Activated naive CD4-positive, alpha-beta T cell treated with anti-CD3 and anti-CD28 coated beads, Interleukin-2, amount 50 U/mL, for 16 hours (primary cell): ENCODE results near the gene DNAJC1.

Experiments
- DNase-seq: peaks from one replicate; pipeline ENCODE4 v3.0.0-alpha.2; 2020

Gene DNAJC1

DNA sequence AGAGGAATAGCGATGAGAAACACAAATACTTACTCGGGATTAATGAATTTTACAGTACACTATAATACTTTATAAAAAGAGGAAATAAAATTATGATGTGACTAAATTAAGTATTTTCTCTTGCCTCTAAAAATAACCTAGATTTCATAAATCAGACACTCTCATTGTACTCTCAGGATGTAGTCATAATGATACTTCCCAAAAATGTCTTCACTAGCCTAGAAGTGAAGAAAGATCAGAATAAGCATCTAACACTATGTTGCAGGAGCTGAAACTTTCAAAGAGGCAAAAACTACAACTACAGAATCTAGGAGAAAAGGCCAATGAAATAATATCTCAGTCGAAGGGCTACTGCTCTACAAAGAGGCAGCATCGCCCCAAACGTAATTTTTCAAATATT, 49.4 kb downstream of the DNAJC1 start:
- DNase-seq: no peak

- no peak for DNase-seq
These were observed 49.9 kb downstream of the DNAJC1 start for GRCh38 chr10:21953585-21954057.

GRCh38 chr10:21950566-21950965, 53.0 kb downstream of the DNAJC1 start:
- no peak for DNase-seq

GRCh38 chr10:21946946-21947345, 56.6 kb downstream of the DNAJC1 start:
- DNase-seq: no peak

GRCh38 chr10:21944727-21945386, 58.7 kb downstream of the DNAJC1 start:
- no peak for DNase-seq

- no peak for DNase-seq
These were observed 59.8 kb downstream of the DNAJC1 start for GRCh38 chr10:21943633-21944265.

- no peak for DNase-seq
These were observed 68.0 kb downstream of the DNAJC1 start for GRCh38 chr10:21935439-21936023.

- DNase-seq: no peak
These were observed 69.2 kb downstream of the DNAJC1 start for GRCh38 chr10:21934307-21934706.

GRCh38 chr10:21929070-21929469, 74.5 kb downstream of the DNAJC1 start:
- no peak for DNase-seq

GRCh38 chr10:21927631-21928353, 75.7 kb downstream of the DNAJC1 start:
- no peak for DNase-seq

DNA sequence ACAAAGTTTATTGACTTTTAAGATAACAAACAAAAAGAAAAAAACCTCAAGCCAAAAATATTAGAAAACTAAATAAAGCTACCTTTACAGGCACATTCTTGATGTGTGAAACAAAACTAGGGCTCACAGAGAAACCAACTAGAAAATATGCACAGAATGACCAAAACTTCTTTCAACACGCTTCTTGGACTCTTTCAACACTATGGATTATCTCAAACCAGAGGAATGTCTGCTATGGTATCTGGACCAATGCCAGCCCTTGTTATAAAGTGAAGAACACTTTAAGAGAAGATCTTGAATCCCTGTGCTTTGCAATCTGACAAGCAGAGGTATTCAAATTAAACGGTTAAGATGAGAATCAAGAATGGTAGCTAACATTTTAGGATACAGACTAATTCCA, 76.6 kb downstream of the DNAJC1 start:
- no peak for DNase-seq

GRCh38 chr10:21926358-21926925, 77.1 kb downstream of the DNAJC1 start:
- DNase-seq: no peak

DNA sequence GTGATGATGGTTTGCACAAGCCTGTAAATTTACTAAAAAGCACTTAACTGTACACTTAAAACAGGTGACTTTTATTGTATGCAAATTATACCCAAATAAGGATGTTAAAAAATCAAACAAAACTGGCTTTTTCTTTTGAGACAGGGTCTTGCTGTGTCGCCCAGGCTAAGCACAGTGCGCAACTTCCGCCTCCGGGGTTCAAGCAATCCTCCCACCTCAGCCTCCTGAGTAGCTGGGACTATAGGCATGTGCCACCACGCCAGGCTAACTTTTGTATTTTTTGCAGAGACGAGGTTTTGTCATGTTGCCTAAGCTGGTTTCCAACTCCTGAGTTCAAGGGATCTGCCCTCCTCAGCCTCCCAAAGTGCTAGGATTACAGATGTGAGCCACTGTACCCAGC, 77.7 kb downstream of the DNAJC1 start:
- no peak for DNase-seq

GRCh38 chr10:21924511-21924910, 79.0 kb downstream of the DNAJC1 start:
- no peak for DNase-seq

GRCh38 chr10:21920633-21921032, 82.9 kb downstream of the DNAJC1 start:
- DNase-seq: no peak

GRCh38 chr10:21919906-21920305, 83.6 kb downstream of the DNAJC1 start:
- DNase-seq: no peak

DNA sequence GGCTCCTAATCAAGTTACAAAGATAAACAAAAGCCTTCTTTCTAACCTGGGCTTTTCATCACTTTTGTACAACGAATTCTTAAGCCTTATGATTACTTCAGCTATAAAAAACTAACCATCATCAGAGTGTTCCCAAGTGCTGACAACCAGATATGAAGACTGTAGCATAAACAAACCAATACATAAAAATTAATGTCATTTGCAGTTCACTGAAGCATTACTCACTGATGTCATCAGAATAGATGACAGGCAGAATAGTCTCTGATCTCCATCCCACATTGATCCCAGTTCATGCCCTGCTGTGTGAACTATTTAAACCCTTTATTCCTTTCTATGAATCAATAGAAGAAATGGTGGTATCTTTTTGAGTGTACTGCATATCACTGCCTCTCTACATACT, 84.4 kb downstream of the DNAJC1 start:
- DNase-seq: no peak

DNA sequence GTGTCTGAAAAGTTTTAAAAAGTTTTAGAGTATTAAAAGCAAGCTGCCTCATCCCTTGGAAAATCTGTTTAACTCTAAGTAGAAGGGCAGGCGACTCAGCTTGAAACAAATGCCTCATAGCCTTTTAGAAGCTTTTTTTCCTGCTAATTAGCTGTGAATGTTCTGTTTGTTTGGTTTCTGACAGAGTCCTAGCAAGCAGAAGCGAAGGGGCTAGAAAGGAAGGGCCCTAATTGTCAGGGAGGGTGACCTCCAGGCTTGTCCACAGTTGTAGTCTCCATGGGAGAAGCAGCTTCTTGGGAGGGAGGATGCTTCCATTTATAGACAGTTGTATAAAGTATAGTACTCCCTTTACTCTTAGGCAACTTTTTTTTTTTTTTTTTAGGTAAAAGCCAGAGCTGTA, 90.9 kb downstream of the DNAJC1 start:
- no peak for DNase-seq

- no peak for DNase-seq
These were observed 92.7 kb downstream of the DNAJC1 start for GRCh38 chr10:21910798-21911197.

- DNase-seq: no peak
These were observed 96.1 kb downstream of the DNAJC1 start for GRCh38 chr10:21907436-21907835.

- no peak for DNase-seq
These were observed 98.6 kb downstream of the DNAJC1 start for GRCh38 chr10:21904930-21905329.

DNA sequence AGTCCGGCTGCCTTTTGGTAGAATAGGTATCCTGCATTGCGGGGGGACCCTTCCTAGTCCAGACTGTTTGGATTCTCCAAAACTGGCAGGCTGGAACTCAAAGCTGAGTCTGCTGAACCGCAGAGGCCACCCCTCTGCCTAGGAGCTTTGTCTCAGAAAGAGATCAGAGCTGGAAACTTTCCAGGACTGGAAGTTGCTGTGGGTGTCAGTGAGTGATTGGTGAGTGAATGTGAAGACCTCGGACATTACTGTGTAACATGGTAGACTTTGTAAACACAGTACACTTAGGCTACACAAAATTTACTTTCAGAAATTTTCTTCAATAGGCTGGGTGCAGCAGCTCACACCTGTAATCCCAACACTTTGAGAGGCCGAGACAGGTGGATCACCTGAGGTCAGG, 103.8 kb downstream of the DNAJC1 start:
- DNase-seq: no peak

GRCh38 chr10:21895932-21896331, 107.6 kb downstream of the DNAJC1 start:
- DNase-seq: no peak
